NCI-H2029 (cell line): Measurements from ENCODE around the gene COQ8B.
"Not testable (repeated sequence)": the region's sequence is repeated elsewhere in the genome, so short reads cannot be mapped to it uniquely, and the experiment has no call there.

ENCODE experiments used
- DNase-seq: peaks from one replicate; lab custom pipeline; 2025; lab: John Stamatoyannopoulos, UW

Gene COQ8B

DNA sequence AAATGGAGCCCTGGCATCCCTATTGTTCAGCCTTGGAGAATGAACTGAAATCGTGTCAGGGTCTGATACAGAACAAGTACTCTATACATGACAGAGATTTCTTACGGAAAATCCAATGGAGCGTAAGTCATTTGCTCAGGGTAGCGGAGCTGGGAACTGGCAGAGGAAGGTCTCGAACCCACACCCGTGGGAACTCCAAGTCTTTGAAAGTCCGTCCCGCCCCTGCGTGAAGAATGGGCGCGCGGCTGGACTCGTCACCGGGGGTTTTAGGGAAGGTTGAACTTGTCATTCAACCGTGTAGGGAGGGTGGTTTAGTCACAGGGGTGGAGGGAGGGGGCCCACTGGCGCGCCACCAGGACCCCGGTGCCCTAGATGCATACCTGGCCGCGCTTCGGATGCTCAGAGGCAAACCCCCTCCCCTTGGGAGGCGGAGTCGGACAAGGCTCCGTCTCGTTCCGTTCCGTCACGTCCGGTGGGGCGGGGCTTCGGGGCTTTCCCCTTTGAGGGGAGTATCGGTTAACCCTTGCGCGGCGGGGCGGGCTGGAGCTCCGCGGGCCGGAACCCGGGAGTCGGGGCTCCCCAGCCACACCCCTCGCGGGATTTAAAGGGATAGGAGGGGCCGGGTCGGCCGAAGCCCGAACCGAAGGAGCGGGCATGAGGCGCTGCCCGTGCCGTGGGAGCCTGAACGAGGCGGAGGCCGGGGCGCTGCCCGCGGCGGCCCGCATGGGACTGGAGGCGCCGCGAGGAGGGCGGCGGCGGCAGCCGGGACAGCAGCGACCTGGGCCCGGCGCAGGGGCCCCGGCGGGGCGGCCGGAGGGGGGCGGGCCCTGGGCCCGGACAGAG is at the start of gene COQ8B, which contains the start of gene ITPKC:
Gene COQ8B, minus strand, starts transcription at position 405 of the 843 bp plus-strand sequence. CDS start 2,254 bp downstream, outside the sequence.
Gene ITPKC, plus strand, starts transcription at position 631 of the 843 bp plus-strand sequence. Its CDS starts 24 bp downstream, at position 655.
- peak; percentile 98 for DNase-seq

DNA sequence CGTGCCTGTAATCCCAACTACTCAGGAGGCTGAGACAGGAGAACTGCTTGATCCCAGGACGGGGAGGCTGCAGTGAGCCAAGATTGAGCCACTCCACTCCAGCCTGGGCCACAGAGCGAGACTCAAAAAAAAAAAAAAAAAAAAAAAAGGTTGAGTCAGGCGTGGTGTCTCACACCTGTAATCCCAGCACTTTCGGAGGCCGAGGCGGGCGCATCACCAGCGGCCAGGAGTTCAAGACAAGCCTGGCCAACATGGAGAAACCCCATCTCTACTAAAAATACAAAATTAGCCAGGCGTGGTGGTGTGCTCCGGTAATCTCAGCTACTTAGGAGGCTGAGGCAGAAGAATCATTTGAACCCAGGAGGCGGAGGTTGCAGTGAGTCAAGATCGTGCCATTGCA is 49.7 kb upstream of the COQ8B start:
- not testable (repeated sequence) for DNase-seq

DNA sequence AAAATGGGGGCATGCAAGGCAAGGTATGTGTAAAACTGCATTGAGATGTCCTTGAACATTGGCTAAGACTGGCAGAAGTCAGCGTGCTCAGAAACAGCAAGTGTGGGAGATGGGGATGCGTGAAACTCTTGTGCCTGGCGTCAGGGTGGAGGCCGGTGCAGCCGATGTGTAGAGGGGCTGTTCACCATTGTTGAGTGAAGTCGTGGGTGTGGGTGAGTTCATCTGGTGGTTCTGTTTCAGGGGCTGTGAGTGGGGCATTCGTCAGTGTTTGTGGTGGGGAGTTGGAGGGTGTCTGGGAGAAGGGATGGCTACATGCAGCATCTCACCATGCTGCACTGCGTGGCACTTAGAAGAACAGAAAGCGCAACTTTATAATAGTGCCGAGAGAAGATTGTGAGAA is 47.3 kb upstream of the COQ8B start:
- no peak for DNase-seq

DNA sequence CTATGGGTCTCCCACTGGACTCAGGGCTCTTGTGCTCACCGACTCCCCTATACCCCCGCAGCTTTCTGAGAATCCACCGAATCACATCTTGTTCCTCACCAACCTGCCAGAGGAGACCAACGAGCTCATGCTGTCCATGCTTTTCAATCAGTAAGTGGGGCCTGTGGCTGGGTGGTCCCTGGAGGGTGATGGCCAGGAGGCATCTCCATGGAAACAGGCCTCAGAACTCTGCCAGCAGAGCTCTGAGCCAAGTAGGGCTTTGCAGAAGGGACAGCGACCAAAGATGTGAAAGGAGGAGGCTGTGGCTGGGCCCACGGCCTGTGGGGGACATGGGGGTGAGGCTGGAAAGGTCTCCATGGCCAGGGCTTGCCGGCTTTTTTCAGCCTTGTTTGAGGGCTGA is 46.8 kb upstream of the COQ8B start:
- no peak for DNase-seq

DNA sequence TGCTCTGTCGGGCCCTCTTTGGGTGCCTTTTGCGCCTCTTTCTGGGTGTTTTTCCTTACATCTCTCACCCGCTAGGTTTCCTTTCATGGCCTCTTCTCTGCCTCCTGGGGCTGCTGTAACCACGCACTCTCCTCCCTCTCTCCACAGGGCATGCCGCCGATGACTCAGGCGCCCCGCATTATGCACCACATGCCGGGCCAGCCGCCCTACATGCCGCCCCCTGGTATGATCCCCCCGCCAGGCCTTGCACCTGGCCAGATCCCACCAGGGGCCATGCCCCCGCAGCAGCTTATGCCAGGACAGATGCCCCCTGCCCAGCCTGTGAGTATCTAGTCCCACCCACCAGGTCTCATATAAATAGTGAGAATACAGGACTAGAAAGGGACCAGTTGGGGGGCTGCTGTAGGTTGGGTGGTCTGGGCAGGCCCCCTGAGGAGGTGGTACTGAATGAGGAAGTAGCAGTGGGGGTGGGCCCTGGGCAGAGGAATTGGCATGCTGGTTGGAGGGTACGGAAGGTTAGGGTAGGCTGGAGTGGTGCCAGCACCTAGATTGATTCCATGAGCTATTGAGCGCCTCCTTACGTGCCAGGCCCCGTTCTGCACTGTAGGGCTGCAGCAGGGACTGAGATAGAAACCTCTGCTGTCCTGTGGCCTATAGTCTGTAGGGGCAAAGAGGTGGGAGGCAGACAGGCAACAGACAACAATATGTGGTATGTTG is 46.2 kb upstream of the COQ8B start:
- DNase-seq: no peak

DNA sequence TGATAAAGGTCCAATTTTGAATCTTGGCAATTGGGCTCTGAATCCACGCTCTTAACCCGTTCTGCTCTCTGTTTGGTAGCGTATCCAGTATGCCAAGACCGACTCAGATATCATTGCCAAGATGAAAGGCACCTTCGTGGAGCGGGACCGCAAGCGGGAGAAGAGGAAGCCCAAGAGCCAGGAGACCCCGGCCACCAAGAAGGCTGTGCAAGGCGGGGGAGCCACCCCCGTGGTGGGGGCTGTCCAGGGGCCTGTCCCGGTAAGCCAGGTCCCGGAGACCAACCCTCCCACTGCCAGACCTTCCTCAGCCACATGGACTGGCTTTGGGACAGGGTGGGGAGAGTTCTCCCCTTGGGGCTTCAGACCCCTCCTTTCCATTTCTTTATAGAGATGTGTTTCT is 42.7 kb upstream of the COQ8B start:
- no peak for DNase-seq

DNA sequence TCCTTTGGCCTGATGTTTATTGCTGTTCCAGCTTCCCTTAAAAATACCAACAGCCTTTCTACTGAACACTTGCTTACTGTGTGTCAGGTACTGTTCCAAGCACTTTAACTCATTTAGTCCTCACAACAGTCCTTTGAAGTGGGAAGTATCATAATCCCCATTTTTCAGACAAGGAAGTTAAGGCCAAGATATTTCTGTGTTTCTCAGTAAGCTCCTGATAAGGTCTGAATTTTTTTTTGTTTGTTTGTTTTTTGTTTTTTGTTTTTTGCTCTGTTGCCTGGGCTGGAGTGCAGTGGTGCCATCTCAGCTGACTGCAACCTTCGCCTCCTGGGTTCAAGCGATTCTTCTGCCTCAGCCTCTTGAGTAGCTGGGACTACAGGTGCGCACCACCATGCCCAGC is 41.8 kb upstream of the COQ8B start:
- DNase-seq: no peak

DNA sequence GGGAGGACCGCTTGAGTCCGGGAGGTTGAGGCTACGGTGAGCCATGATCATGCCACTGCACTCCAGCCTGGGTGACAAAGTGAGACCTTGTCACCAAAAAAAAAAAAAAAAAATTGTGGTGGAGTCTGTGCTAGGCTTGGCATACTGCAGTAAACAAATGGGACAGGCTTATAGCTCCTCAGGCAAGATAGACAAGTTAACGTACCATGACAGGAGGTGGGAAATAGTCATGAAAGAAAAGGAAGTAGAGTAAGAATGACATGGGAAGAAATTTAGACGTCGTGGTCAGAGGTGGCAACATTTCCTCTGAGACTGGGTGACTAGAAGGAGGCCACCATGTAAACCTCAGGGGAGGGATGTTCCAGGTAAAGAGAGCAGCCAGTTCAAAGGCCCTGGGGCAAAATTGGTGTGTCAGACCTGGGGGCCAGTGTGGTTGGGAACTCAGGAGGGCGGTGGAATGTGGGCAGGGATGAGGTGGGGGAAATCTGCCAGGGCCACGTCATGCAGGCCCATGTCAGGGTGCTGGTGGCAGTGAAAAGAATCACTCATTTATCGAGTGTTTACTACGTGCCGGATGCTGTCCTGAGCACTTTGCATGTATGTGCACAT is 39.9 kb upstream of the COQ8B start:
- DNase-seq: no peak

DNA sequence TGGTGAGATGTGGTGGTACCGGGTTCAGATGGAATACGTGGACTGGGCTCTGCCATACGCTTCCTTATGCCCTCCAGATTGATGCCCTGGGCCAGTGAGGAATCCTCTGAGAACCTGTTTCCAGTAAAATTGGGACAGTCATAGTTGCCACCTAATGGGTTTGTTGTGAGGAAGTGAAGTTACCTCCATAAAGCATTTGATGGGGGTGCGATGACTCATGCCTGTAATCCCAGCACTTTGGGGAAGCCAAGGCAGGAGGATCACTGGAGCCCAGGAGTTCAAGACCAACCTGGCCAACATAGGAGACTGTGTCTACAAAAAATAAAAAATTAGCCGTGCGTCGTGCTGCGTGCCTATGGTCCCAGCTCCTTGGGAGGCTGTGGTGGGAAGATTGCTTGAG is 39.1 kb upstream of the COQ8B start:
- no peak for DNase-seq

DNA sequence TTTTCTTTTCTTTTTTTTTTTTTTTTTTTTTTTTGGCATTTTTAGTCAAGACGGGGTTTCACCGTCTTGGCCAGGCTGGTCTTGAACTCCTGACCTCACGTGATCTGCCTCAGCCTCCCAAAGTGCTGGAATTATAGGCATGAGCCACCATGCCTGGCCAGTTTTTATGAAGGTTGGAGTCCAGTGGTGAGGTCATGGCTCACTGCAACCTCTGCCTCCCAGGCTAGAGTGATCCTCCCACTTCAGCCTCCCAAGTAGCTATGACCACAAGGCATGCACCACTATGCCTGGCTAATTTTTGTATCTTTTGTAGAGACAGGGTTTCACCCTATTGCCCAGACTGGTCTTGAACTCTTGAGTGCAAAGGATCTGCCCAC is 38.5 kb upstream of the COQ8B start:
- DNase-seq: no peak

DNA sequence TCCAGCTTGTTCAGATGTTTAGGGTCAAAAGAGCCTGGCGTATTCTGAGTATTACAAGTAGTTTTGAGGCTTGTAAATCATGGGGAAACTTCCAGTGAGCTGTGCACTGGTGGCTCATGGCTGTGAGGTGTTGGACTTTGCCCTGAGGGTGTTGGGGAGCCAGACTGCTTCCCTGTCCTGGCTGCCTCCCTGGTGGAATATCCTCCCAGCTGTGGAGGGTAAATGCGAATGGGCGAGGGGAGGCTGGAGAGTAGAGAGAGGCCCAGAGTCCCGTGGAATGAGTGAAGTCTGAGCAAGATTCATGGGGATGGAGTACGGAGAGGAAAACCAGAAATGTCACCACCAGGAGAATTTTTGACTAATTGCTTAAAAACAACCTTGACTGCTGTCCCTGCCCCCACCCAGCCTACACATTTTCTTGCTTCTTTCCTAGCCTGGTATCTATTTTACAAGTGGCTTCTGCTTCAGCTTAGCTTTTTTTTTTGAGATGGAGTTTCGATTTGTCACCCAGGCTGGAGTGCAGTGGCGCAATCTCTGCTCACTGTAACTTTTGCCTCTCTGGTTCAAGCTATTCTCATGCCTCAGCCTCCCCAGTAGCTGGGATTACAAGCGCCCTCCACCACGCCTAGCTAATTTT is 38.0 kb upstream of the COQ8B start:
- DNase-seq: no peak

DNA sequence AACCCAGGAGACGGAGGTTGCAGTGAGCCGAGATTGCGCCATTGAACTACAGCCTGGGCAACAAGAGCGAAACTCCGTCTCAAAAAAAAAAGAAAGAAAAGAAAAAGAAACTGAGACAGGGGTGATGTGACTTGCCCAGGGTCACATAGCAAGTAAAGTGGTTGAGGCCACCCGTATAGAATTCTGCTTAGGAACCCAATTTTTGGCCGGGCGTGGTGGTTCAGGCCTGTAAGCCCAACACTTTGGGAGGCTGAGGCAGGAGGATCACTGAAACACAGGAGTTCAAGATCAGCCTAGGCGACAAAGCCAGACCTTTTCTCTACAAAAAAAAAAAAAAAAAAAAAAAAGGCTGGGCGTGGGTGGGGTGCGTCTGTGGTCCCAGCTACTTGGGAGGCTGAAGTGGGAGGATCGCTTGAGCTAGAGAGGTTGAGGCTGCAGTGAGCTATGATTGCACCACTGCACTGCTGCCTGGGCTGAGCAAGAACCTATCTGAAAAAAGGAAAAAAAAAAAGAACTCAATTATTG is 35.6 kb upstream of the COQ8B start:
- no peak for DNase-seq

DNA sequence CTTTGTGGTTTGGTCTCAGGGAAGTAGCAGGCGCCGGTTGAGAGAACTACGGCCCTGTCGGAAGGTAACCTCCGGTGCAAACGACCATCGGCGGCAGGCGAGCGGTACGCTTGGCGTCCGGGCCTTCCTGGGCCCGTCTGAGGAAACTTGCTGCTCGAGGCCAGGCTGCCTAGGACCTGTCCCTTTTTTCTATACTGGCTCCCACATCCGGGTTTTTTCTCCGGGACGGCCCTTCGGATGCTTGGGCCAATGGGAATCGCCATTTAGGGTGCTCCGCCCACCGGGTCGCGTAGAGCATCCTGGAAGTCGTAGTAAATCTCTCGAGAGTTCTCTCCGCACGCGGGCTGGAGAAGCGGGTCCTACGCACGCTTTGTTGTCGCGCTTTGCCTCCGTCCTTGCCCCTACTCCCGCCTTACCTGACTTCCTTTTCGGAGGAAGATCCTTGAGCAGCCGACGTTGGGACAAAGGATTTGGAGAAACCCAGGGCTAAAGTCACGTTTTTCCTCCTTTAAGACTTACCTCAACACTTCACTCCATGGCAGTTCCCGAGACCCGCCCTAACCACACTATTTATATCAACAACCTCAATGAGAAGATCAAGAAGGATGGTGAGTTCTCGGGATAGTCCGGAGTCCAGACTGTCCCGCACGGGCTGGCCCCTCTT is 34.3 kb upstream of the COQ8B start, which contains the start of gene SNRPA:
Gene SNRPA, plus strand, starts transcription at position 330 of the 664 bp plus-strand sequence. Its CDS starts 206 bp downstream, at position 536.
- DNase-seq: peak; percentile 98

DNA sequence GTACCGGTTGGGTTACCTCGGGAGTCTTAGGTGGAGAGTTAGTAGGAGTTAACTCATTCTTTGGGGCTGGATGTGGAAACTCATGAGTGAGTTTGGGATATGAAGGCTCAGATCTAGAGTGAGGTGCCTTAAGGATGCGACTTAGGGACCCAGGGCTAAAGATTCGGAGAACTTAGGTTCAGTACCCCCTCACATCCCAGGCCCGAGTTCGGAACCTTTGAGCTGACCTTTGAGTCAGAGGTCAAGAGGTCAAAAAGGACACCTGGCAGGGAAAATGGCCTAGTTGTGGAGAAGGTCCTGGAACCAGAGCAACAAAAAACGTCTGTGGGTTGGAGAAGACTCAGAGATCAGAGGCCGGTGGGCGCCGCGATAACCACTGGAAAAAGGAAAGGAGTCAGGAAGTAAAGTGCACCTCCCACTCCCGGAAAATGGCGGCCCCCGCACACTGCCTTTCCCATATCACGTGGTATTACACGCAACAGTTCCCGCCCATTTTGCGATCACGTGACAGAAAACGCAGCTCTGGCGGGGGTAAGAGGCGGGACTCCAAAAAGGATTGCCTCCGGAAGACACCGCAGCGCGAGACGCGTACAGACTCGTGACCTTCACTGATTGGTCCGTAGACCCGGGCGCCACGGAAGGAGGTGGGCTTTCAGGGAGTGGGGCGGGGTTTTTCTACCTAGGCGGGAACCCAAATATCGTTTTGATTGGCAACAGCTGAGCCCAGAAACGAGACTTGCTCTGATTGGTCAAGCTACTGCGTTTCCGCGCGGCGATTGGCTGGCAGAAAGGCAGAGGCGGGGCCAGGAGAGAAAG is 33.6 kb upstream of the COQ8B start, which contains the start of gene ACTMAP:
Gene ACTMAP, minus strand, starts transcription at position 420 of the 816 bp plus-strand sequence. CDS start 674 bp downstream, outside the sequence.
- peak; percentile 100 for DNase-seq

DNA sequence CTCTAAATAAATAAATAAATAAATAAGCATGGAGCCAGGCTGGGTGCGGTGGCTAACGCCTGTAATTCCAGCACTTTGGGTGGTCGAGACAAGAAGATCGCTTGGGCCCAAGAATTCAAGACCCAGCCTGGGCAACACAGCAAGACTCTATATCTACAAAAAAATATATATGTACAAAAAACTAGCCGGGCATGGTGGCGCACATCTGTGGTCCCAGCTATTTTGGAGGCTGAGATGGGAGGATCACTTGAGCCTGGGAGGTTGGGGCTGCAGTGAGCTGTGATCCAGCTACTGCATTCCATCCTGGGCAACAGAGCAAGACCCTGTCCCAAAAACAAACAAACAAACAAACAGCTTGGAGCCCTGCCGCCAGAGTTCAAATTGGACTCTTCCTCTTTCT is 30.9 kb upstream of the COQ8B start:
- DNase-seq: no peak

DNA sequence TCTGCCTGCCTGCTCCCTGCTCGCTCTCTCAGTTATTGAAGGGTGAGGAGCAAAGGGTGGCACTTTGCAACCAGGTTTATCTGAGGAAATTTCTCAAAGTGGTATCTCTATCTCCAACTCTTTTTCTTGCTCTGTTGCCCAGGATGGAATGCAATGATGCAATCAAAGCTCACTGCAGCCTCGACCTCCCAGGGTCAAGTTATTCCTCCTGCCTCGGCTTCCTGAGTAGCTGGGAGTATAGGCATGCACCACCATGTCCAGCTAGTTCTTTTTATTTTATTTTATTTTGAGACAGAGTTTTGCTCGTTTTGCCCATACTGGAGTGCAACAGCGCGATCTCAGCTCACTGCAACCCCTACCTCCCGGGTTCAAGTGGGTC is 28.7 kb upstream of the COQ8B start:
- DNase-seq: no peak

DNA sequence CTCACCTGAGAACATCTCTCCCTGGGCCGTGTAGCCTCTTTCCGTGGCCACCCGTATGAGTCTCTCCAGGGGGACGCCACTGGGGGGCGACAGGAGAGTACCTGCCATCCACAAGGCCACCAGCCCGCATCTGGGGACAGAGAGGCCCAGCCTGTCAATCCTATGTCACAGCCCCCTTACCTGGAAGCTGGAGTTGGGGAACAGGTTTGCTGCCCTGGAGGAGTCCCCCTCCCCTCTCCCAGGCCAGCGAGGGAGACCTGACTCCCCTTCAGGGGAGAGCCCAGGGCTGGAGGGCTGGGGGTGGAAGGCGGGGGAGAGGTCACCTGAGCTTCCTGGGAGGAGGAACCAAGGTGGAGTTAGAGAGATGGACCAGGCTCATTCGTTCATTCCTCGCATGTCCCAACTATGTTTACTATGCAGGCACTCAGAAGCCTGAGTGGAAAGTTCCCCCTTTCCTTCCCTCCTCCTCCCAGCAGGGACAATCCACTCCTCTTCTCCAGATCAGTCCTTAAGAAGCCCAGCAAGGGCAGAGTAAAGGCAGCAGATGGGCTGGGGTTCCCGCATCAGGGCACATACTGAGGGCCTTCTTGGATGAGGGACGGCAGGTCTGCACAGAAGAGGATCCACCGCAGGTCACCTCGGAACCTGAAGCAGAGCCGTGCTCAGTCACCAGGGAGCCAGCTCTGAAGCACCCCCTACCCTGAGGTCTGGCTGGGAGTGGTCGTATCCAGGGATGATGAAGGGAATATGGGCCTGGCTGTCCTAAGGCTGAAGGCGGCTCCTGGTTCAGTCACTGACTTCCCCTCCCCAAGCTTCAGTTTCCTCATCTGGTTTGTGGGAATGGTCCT is 28.1 kb upstream of the COQ8B start:
- DNase-seq: no peak

DNA sequence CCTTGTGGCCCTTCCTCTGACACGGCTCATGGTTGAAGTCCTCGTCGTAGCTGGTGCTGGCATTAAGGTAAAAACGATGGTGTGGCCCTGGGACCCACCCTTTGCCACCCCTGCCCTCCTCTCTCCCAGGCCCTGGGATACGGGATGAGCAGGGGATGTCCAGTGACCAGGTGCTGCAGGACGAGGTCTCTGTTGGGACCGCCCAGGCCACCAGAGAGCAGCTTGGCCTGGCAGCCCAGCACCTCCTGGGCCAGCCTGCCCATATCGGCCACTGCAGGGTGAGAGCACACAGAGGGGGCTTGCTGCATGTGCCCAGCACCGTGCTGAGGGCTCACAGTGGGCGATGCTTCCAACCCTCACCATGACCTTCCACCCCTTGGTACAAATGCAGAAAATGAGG is 27.2 kb upstream of the COQ8B start:
- no peak for DNase-seq

DNA sequence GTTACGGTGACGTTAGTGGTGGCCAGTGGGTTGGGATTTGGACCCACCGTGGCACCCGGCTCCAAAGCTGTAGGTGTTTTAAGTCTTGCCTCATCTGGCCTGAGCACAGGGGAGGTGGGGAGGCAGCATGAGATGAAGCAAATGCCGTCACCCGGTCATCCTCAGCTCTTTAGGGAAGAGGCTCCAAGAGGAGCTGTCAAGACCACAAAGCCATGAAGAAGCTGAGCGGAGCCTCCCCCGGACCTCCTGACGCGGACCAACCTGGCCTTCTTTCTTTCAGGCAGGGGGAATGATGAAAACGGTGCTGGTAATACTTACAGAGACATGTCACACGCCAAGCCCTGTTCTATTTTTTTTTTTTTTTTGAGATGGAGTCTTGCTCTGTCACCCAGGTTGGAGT is 26.2 kb upstream of the COQ8B start:
- DNase-seq: no peak

DNA sequence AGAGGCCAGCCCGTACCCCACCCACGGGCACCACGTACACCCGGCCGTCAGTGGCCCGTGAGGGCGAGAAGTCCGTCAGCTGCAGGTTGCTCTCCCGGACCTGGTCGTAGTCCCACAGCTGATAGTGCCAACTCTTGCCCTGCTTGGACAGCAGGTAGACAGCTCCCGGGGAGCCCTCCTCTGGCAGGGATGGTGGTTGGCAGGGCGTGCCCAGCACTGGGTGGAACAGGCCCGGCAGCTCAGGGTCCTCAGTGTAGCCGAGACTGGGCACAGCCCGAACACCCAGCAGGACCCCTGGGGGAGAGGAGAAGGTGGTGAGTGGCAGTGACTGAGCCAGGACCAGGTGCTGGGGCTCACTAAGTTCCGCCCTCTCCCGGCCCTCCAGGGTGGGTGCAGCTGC is 25.8 kb upstream of the COQ8B start:
- DNase-seq: no peak
